ENCODE measurements around the gene SLC2A8.

The SLC2A8 gene

DNA sequence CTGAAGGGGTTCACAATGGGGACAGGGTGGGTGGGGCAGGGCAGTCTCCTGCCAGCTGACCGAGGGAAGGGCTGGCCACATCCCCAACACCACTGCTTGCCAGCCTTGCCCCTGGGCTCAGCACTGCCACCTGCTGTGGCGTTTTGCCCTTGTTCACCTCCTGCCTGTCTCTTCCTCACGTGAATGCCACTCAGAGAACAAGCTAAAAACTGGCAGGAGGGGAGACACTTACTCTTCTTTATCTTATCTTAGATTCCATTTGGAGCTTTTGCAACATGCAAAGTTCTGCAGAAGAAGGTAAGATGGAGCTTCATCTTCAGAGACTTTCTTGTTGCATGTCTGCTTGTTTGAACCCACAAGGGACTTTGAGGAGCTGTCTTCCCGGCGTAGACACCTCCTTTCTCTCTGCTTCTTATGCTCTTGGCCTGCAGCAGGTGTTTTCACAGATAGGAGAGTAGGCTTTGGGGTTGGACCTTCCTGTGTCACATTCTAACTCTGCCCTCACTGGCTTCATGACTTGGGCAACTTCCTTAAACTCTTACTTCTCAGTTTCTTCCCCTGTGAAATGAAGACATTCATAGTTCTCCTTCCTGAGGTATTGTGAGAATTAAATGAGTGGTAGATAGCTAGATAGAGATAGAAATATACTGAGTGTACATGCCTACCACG is 58.5 kb downstream of the SLC2A8 start:
- DNase-seq (ENCODE audit: low read depth in 2 of 2, low spot score in 1 of 2), result no peak

DNA sequence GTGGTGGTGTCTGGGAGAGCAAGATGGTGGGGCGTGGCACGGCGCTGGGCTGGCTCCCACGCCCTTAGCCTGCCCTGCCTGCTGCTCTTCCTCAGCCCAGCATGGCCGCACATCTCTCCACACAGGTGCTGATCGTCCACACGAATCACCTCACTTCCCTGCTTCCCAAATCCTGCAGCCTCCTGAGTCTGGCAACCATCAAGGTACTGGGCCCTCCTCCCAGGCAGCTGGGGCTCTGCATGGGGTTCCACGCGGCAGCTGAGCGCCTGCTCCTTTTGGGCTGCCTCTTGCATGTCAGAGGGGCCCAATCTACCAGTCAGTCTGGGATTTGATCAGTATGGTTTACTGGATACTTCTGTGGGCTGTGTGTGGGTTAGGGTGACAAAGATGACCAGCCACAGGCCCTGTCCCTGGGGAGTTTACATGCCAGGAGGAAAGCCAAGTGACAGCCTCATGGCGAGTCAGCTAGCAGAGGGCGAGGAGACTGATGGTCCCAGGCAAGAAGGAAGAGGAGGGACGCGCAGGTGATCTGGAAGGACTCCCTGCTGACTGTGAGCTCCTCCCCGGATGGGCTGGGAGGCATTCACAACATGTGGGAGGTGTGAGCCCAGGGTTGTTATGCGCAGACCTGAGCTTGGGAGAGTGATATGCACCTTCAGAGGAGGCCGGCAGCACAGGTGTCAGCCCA is 60.4 kb downstream of the SLC2A8 start:
- no peak for DNase-seq (ENCODE audit: low read depth in 2 of 2, low spot score in 1 of 2)
